Skin epidermis (tissue), 12 donors: ENCODE measurements around the gene AZGP1.
"Not testable (repeated sequence)": the region's sequence is repeated elsewhere in the genome, so short reads cannot be mapped to it uniquely, and the experiment has no call there.

Experiments
- H3K27ac ChIP-seq, 21 experiments: fragments of 200-600 bp; sonication (generic) in 11 of 21; one replicate each; pipeline ENCODE4 v1.5.0; 2020; ENCODE audit warnings: mild to moderate bottlenecking in 3 of 21, inconsistent platforms in 2 of 21, moderate library complexity in 2 of 21
- H3K4me3 ChIP-seq, 7 experiments: fragments of 200-600 bp; sonication (generic) in 2 of 7; one replicate each; pipeline ENCODE4 v1.5.0; 2020; ENCODE audit warnings: inconsistent platforms in 2 of 7, mild to moderate bottlenecking in 2 of 7, moderate library complexity in 1 of 7

AZGP1 gene

DNA sequence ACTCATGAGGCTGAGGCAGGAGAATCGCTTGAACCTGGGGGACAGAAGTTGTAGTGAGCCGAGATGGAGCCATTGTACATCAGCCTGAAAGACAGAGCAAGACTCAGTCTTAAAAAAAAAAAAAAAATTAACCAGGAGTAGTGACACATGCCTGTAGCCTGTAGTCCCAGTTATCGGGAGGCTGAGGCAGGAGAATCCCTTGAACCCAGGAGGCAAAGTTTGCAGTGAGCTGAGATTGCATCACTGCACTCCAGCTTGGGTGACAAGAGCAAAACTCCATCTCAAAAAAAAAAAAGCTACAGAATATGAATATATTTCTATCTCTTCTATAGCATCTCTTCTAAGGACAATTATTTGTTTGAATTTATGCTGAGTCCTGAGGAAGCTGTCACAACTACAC is 6.5 kb downstream of the AZGP1 start:
- no peak overlapping the region for H3K4me3 ChIP-seq
- H3K27ac ChIP-seq = no peak overlapping the region

DNA sequence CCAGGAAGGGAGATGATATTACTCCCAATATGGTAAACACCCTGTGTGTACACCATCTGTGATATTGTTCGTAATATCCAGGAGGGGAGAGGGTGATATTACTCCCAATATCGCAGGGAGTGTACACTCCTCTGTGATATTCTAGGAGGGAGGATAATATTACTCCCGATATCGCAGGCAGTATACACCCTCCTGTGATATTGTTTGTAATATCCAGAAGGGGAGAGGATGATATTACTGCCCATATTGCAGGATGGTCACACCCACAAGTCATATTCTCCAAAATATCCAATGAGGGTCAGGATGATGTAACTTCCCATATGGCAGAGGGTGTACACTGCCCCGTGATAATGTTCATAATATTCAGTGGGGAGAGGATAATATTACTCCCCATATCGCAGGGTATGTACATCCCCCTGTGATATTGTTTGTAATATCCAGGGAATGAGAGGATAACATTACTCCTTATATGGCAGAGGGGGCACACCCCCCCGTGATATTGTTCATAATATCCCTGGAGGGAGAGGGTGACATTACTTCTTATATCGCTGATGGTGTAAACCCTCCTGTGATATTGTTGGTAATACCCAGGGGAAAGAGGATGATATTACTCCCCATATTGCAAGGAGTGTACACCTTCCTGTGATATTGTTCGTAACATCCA is 17.1 kb downstream of the AZGP1 start:
- no peak overlapping the region for H3K27ac ChIP-seq

DNA sequence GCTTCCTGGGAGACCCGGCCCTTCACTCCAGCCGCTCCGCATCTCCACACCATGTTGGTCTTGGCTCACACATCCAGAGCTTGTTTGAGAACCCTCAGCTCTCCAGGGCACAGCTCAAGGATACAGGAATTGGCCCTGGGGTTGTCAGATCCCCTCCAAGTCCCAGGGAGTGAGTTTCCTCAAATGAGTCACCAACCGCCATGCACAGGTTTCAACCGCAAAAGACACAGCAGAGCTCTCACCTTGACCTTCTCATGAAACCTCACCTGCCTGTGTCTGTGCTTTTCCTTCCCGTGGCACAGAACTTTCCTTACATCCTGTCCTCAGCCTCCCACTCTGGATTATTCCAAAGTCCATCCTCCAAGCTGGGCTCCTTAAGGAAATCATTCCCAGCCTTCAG is 20.6 kb downstream of the AZGP1 start:
- Histone ChIP-seq H3K4me3 (no peak overlapping the region), H3K27ac (no peak overlapping the region)

More for the DNA sequence above, 17.1 kb downstream of the AZGP1 start:
- no peak overlapping the region for H3K4me3 ChIP-seq

DNA sequence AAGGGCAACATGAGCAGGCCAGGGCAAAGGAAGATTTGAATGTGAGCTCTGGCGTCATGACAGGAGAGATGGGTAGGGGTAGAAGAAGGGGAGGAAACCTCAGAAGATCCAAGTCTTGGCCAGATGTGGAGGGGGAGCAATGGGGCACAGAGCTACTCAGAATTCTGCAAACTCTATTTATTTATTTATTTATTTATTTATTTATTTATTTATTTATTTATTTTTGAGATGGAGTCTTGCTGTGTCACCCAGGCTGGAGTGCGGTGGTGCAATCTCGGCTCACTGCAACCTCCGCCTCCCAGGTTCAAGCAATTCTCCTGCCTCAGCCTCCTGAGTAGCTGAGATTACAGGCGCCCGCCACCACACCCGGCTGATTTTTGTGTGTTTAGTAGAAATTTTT is 21.2 kb downstream of the AZGP1 start:
- H3K4me3 ChIP-seq, H3K27ac ChIP-seq: not testable (repeated sequence)

DNA sequence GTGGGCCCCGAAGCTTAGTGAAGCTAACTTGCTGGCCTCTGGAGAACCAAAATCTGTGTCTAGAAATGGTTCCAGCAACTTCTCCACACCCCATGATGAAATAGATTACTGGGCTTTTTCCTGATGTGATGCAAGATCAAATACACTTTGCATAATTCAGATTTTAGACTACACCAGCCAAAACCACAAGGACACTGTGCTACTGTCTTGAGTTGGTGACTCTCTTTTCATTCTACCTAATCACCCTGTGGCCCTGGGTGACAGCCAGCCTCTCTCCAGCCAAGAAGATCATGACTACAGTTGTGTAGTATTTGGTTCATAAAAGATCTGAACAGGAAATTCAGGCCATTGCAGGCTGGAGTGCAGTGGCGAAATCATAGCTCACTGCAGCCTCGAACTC is 22.2 kb downstream of the AZGP1 start:
- Histone ChIP-seq H3K27ac (peak overlapping the region in 7 of 21 experiments; percentile 8 to 63 (median 31)), H3K4me3 (no peak overlapping the region)

DNA sequence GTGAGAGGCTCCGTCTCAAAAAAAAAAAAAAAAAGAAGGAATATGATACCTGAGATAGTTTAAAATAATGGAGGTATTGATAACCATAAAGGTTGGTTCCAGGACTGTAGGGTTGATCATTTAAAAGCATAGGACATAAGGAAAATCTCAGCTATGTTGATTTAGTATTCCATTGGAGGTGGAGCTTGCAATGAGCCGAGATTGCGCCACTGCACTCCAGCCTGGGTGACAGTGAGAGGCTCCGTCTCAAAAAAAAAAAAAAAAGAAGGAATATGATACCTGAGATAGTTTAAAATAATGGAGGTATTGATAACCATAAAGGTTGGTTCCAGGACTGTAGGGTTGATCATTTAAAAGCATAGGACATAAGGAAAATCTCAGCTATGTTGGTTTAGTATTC is 23.2 kb downstream of the AZGP1 start:
- not testable (repeated sequence) for H3K4me3 ChIP-seq, H3K27ac ChIP-seq

DNA sequence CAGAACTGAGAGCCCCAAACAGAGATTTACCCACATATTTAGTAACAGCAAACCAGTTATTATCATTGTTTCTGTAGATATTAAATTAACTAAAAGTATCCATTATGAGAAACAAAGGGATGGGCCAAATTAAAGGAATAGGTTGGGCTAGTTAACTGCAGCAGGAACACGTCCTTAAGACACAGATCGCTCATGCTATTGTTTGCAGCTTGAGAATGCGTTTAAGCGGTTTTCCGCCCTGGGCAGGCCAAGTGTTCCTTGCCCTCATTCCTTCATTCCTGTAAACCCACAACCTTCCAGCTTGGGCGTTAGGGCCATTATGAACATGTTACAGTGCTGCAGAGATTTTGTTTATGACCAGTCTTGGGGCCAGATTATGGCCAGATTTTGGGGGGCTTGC is 25.0 kb downstream of the AZGP1 start:
- H3K4me3 ChIP-seq, H3K27ac ChIP-seq: not testable (repeated sequence)

DNA sequence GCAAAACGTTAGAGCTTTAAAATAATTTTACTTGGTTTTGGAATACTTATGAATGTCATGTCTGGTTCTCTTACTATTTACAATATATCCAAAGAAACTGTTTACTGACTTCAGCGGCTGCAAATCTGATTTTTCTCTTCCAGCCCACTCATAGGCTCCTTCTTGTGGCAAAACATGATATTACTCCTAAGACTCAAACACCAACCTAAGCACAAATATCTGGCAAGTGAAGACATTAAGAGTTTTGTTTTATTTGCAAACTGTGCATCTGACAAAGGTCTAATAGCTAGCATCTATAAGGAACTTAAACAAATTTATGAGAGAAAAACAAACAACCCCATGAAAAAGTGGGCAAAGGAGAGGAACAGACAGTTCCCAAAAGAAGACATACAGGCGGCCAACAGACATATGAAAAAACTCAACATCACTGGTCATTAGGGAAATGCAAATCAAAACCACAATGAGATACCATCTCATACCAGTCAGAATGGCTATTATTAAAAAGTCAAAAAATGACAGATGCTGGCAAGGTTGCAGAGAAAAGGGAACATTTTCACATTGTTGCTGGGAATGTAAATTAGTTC is 26.1 kb downstream of the AZGP1 start:
- Histone ChIP-seq H3K4me3 (no peak overlapping the region), H3K27ac (no peak overlapping the region)

DNA sequence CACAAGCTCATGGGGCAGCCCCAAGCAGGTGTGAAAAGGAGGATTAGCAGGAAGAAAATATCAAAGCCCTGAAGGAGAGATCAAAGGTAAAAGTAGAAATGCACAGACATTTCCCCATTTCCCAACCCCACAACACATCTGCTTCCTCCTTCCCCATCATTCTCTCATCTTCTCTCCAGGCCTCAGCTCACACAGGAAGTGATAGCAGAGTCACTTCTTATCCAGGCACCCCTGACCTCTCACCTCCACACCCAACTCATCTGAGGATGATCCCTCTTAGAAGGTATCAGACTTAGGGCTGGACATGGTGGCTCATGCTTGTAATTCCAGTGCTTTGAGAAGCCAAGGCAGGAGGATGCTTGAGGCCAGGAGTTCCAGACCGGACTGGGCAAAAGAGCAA is 28.2 kb downstream of the AZGP1 start:
- H3K27ac ChIP-seq = no peak overlapping the region

DNA sequence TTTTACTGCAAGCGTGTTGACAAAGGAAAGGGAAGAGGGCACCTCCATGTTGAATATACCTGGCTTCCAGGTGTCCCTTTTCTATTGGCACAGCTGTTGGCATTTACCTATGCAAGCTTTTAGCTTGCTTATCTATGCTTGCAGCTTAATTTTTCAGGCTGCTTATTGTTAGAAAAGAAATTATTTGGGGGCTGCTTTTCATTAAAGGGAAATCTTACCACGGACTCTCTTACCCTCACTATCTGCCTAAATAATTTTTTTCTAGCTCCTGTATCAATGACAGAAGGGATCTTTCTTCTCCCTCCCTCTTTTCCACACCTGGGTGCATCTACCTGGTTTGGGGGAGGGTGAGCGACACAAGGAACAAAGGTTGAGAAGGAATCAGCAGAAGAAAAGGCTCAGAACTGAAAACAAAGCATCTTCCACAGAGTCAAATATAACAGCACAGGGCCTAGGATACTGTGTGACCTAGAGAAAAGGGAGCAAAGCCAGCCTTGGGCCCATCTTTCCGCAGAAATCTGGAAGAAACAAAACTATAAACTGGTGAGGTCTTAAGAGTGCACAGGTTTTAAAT is 31.2 kb downstream of the AZGP1 start:
- peak overlapping the region in 3 of 21 experiments; percentile 4 to 49 (median 31) for H3K27ac ChIP-seq
- H3K4me3 ChIP-seq = no peak overlapping the region

More for the DNA sequence above, 28.2 kb downstream of the AZGP1 start:
- H3K4me3 ChIP-seq = no peak overlapping the region

DNA sequence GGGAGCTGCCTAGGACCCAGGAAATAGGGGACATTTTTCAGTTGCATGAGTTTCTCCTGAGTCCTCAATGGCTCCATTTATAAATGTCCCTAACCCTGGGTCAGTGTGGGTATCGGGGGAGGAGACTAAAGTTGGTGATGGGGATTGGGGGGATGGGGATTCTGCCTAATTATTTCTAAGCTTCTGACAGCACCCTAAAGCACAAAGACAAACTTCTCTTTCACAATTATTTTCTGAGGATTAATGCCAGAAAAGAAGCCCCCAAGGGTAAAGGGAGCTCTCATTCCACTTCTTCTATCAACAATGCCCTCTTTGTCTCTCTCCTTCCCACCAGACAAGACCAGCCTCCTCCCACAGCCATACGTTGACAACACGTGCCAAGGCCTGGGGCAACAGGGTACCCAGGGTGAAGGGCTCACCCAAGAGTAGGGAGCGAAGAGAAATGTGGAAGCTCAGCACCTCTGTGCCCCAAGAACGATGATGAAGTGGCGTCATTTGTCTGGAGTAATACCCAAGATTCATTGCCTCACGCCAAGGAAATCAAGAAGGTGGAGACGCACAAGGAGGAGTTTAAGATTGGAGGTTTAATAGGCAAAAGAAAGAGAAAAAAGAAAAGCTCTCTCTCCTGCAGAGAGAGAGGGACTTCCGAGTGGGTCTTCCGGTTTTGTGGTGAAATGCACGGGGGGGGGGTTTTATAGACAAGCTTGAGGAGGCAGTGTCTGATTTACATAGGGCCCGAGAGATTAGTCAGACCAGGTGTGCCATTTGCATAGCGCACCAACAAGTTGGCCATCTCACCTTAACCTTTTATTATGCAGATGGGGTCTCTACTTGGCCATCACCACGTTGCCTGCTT is 32.0 kb downstream of the AZGP1 start:
- Histone ChIP-seq H3K4me3 (no peak overlapping the region), H3K27ac (peak overlapping the region in 4 of 21 experiments; percentile 15 to 49 (median 26))

DNA sequence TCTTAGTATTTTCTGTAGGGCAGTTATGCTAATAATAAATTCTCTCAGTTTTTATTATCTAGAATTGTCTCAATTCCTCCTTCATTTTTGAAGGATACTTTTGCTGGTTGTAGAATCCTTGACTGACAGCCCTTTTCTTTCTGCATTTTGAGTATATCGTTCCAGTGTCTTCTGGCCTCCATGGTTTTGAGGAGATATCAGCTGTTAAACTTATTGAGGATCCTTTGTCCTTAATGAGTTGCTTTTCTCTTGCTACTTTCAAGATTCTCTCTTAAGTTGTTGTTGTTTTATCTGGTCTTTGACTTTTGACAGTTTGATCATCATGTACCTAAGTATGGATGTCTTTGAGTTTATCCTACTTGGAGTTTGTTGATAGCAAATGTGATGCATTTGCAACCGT is 37.5 kb downstream of the AZGP1 start:
- no peak overlapping the region for H3K27ac ChIP-seq
- H3K4me3 ChIP-seq = no peak overlapping the region

DNA sequence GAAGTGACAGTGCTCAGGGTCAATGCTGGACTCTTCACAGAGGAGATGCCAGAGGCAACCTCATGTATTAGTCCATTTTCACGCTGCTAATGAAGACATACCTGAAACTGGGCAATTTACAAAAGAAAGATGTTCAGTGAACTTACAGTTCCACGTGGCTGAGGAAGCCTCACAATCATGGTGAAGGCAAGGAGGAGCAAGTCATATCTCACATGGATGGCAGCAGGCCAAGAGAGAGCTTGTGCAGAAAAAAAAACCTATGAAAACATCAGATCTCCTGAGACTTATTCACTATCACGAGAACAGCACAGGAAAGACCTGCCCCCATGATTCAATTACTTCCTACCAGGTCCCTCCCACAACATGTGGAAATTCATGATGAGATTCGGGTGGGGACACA is 40.8 kb downstream of the AZGP1 start:
- not testable (repeated sequence) for H3K27ac ChIP-seq, H3K4me3 ChIP-seq

DNA sequence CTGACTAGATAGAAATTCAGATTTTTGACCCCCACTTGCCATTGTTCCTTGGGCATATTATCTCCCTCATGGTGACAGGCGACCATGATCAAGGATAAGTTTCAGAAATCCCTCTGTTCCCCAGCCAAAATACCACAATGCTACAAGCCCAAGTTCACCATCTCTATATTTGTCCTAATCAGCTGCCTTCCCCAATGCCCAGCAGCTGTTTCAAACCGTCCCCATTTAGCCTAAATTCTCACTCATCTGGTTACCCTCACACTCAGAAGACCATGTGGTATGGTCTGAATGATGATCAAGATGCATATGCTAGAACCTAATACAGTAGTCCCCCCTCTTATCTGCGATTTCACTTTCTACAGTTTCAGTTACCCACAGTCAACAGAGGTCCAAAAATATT is 45.5 kb downstream of the AZGP1 start:
- Histone ChIP-seq H3K4me3 (no peak overlapping the region), H3K27ac (no peak overlapping the region)

DNA sequence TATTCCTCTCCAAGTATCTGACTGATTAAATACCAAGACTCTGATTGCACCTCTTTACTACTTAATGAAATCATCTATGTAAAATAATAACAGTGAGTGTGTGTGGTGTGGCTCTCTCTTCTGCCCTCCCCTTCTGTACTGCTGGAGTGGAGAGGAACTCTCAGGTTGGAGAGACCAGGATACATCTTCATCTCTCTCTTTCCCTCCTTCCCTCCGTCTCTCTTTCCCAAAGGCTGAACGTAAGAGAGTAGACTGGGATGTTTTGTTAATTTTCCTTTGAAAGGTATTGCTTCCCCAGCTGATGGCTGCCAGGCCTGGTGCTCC is 46.1 kb downstream of the AZGP1 start:
- Histone ChIP-seq H3K27ac (peak overlapping the region in 4 of 21 experiments; percentile 2 to 36 (median 10)), H3K4me3 (peak overlapping the region in 2 of 7 experiments; percentile 19 to 23)

DNA sequence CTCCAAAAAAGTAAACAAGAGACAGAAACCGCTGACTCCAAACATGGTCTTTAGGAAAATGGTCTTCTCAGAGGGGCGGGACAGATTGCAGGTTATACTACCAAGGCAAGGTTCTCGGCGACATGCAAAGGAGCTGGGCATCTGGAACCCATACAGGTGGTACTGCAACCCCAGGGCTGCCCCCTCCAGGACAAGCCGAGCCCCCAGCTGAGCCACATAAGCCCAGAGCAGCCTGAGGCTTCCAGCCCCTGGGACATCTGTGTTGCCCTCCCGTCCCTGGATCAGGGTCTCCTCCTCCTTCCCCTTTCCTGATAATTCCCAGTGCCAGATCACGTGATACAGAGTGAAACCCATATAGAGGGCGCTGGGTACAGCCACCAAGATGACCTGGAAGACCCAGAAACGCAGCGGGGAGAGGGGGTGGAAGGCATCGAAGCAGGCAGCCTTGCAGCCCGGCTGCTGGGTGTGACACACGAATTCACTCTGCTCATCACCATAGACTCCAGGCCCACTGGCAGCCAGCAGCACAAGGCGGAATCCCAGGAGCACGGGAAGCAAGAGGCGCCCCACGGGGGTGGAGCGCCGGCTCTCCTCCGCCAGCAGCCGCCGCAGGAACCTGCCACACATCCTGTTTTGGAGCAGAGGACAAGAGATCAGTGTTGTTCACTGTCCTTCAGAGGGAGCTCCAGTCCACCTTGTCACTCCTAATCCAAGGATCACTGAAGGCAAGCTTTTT is 46.7 kb downstream of the AZGP1 start, which contains the start of gene GJC3:
TSS of gene GJC3 (minus strand) at position 627 of the 736 bp plus-strand sequence. CDS start at position 627, 0 bp downstream.
- Histone ChIP-seq H3K4me3 (peak within 1 kb of the TSS in 6 of 7 experiments; percentile 3 to 23 (median 16)), H3K27ac (peak within 1 kb of the TSS in 7 of 21 experiments; percentile 2 to 38 (median 36))

DNA sequence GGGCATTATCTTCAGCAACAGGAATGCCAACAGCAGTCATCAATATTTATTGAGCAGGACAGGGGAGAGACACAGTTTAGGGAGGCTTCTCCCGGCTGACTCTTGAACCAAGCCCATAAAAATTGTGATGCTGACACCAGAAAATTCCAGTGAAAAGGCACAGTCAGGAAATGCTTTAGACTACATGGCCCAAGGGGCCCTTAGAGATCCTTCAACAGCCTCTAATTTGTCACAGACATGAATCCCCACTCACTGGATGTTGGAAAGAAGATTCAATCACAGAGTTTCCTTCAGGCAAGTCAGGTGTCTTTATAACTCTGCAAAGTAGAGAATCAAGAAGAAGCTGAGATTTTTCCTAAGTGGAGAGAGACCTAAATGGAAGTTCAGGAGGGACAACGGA is 47.6 kb downstream of the AZGP1 start:
- no peak overlapping the region for H3K4me3 ChIP-seq
- no peak overlapping the region for H3K27ac ChIP-seq

DNA sequence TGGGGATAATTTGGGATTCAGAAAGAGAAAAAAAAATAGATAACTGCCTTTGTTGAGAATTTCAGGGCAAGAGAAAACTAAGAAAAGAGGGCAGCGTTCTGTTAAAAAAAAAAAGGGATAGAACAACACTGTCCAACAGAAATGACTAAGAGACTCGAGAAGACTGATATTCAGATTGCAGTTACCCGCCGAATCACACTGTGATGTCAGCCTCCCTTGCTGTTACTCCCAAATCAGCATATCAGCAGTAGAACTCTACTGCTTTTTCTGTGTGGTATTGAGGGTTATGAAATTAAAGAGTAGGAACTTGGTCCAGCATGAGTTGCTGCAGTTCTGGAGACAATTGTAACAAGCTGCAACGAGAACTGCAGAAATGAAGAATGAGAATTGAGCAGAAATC is 48.3 kb downstream of the AZGP1 start:
- H3K4me3 ChIP-seq = no peak overlapping the region
- no peak overlapping the region for H3K27ac ChIP-seq

DNA sequence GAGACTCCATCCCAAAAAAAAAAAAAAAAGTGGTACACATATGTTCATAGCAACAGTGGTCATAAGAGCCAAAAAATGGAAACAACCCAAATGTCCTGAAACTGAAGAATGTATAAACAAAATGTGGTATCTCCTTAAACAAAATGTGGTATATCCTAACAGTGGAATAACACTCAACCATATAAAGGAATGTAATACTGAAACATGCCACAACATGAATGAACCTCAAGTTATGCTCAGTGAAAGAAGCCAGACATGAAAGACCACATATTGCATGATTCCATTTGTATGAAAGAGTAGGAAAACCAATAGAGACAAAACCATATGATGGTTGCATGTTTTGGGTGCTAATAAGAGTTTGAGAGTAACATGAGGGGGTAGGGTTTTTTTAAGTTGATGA is 49.5 kb downstream of the AZGP1 start:
- Histone ChIP-seq H3K27ac (no peak overlapping the region), H3K4me3 (no peak overlapping the region)

DNA sequence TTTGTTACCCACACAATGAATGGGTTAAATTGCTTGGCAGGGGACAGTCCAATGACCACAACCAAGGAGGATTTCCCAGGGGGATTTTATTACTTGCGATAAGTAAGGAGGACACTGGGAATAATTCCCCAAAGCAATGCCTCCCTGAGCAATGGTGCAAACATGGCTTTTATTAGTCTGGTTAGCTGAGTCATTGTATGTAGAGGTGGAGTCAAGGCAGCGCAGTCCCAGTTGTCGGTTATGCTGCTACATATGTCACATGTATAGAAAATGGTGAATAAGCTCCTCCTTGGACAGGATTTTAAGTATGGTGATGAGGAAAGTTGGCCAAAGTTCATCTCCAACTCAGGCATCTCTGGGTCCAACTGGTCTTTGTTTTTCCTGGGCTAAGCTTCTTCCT is 52.6 kb downstream of the AZGP1 start:
- H3K4me3 ChIP-seq = no peak overlapping the region
- H3K27ac ChIP-seq = no peak overlapping the region
